NCI-H446 treated with DMSO at 0.1 percent for 48 hours (cell line): ENCODE data around the gene HS6ST2.

Experiments
- DNase-seq: peaks from one replicate; lab custom pipeline; 2025; lab: John Stamatoyannopoulos, UW

The HS6ST2 gene

GRCh38 chrX:132742246-132742645 is 216.2 kb downstream of the HS6ST2 start:
- no peak for DNase-seq

GRCh38 chrX:132741689-132742088 is 216.7 kb downstream of the HS6ST2 start:
- DNase-seq, result no peak

GRCh38 chrX:132740316-132741123 is 217.9 kb downstream of the HS6ST2 start:
- DNase-seq, result no peak

GRCh38 chrX:132738951-132739350 is 219.5 kb downstream of the HS6ST2 start:
- DNase-seq, result no peak

DNA sequence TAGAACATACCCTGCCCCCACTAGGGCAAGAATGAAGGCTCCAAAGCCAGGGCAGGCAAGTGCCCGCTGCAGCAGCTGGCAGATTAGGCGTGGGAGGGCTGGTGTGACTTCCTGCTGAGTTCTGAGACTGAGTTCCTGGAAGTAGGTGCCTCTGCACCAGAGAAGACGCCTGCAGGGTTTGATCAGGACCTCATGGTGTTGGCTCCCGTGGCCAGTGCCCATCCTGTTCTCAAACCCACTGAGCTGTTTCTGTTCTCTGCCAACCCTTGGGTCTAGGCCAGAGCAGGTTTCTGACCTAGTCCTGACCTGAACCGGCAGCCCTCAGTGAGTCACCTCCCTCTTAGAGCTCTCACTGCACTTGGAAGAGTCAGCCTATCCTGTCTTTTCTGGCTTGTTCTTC is 220.7 kb downstream of the HS6ST2 start:
- no peak for DNase-seq

DNA sequence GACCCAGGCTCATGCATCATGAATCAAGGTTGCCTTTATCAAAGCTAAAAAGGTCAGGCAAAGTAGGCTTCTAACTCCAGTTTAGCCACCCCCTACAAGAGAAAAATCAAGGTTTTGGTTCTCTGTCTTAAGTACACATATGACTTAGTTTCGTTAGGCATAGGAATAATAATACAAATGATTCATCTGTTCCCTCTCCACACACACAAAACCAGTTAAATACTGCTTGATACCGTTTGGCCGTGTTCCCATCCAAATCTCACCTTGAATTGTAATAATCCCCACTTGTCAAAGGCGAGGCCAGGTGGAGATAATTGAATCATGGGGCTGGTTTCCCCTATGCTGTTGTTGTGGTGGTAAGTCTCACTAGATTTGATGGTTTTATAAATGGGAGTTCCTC is 226.2 kb downstream of the HS6ST2 start:
- DNase-seq, result no peak

- DNase-seq, result no peak
These were observed 227.7 kb downstream of the HS6ST2 start for GRCh38 chrX:132730726-132731125.

DNA sequence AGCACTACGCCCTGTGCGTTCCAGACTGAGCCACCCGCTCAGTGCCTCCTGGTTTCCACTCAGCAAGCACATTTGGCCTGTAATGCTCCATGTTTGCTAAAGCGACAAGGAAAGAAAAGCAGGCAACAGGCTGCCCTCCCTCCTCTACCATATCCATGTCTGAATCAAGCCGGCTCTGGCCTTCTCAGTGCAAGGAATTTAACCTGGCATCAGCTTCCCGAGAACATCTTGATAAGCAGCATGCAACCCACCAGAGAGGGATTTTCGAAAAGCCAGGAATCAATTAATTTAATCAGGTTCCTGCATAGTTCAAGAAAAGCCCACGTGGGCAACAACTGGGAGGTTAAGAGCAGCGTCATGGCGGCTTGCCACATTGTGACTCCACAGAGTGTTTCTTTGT is 228.2 kb downstream of the HS6ST2 start:
- no peak for DNase-seq

DNA sequence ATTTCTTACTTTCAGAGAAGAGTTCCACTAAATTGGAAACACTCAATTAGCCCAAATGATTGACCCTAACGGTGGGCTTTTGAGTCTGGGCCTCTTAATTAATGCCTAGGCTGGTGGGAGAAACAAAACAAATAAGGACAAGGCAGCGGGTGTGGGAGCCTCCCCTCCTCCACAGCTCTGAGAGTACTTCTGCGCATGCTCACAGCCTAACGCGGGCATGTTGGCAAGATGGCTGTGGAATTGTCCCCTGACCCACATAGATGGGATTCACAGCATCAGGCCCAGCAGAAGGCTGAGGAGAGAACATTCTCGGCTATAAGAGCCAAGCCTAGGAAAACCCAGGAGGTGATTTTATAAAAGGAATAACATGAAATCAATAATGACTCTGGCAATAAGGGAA is 230.1 kb downstream of the HS6ST2 start:
- DNase-seq, result no peak

GRCh38 chrX:132718431-132718958 is 239.9 kb downstream of the HS6ST2 start:
- no peak for DNase-seq

DNA sequence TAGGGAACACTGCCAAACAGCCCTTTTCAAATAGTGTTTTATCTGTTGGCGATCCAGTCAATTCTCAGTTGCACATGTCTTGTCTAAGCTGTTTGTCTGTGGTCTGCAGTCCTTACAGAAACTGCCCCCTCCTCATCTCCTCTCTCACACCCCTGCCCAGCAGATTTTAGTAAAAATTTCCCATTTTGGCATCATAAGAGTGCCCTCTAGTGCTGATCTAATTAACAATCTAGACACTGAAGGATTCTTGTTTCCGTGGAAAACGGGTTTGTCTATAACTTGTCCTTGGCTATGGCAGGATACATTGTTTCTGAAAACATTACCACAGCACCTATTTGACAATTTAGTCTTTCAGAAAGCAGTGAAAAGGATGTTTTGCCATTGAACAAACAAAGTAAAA is 242.4 kb downstream of the HS6ST2 start:
- no peak for DNase-seq

GRCh38 chrX:132714913-132715312 is 243.5 kb downstream of the HS6ST2 start:
- no peak for DNase-seq

DNA sequence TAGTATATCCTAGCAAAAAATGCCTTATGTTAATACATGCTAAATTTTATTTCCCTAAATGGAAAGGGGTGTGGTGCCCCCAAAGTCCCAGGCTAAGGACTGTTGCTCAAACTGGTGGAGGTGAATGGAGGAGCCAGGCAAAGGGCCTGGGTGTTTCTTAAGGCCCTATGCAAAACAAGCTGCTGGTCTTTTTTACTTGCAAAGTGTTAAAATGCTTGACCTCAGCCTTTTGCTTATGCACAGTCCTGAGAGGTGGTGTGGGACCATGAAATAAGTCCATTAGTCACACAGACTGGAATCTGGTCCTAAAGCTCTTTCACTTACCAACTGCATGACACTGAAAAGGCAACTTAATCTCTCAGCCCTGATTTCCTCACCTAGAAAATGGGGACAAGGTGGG is 246.1 kb downstream of the HS6ST2 start:
- no peak for DNase-seq

DNA sequence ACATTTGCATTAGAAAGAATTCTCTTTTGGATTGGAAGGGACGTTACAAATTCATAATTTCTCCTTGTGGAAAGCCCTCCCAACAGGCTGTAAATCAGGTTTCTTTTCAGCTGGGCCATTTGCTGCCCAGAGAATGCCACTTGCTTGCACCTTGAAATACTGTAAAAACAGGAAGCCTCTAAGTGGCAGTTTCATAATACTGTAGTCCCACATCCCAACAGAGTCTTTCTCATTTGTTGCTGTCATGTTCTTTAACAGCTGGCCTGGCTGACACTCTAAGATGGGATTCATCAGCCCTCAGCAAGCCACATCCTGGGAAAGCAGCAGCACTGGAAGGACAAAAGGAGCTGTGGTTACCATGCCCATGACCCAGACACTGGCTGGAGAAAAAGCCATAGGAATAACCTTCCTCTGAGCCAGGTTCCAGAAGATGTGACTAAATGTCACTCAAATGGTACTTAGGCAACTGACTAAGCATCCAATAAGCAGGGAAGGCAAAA is 247.7 kb downstream of the HS6ST2 start:
- DNase-seq, result no peak

DNA sequence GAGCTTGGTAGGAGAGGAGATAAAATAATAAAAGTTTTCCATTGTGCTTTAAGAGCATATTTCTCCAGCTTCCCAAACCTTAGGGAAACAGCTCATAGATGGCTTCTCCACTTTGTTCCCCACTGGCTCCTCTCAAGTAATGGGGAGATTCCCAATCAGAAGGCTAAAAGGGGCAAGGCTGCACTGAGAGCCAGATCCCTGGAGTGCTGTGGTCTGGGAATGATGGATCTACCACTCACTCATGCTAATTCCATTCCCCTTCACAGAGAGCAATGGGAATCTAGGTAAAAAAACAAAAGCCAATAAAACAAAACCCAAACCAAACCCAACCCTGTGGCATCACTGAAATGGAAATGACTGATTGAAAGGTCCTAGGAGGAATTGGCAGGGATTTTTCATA is 249.9 kb downstream of the HS6ST2 start:
- DNase-seq, result no peak

- no peak for DNase-seq
These were observed 253.7 kb downstream of the HS6ST2 start for GRCh38 chrX:132704769-132705168.

- DNase-seq, result no peak
These were observed 264.0 kb downstream of the HS6ST2 start for GRCh38 chrX:132694382-132694781.

- DNase-seq, result no peak
These were observed 265.9 kb downstream of the HS6ST2 start for GRCh38 chrX:132692526-132692925.

GRCh38 chrX:132692066-132692465 is 266.4 kb downstream of the HS6ST2 start:
- no peak for DNase-seq

GRCh38 chrX:132689612-132690563 is 268.5 kb downstream of the HS6ST2 start:
- no peak for DNase-seq

DNA sequence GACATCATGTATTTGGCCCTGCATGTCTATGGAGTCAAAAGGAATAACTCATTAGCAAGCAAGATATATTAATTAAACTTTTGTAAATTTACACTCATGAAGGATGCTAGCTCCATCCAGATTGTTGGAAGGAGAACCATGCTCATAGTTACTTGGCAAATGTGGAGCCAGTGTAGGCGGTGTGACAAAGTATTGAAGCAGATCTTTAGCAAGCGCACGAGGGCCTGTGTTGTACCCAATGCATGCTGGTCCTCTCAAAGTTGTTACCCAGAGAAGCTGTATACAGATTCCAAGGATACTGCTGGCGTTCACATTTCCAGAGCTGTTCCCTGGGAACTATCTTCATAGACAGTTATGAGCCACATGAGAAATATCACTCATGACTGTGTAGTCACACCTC is 273.2 kb downstream of the HS6ST2 start:
- no peak for DNase-seq

DNA sequence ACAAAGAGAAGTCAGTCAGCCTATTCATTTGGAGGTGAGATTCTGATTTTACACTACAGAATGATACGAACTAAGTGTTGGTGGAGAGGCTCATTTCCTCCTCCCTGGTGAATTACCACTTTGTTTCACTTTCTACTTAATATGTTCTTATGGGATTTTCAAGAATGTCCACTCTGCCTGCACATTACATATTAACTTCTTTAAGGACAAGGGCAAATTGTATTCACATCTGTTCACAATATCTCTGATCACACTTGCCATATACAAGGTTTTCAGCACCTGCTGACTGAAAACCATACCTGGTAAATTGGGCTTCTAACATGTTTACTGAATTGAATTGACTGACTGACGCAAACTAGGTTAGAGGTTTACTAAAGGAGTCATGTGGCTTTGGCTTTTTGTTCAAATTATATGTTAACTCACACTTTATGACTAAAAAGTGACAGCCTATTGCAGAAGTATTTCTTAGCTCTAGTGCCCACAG is 281.2 kb downstream of the HS6ST2 start:
- no peak for DNase-seq
